Upper lobe of left lung (tissue), 6 donors: Measurements from ENCODE around the gene VWA2. TPM values are rescaled to one million over a fixed set of nuclear protein-coding genes. Genes with fewer than 3 reads are reported as not detected.
A peak's percentile ranks its signal among the peaks of the same experiment; 100 is the strongest.

Experiments
- ATAC-seq, 2 donors: fragments of 200-7000 bp; cut with Tn5 transposase; one replicate each; pipeline ENCODE4 v1.9.1; 2022; ENCODE audit warnings: mild to moderate bottlenecking in 2 of 2, moderate library complexity in 2 of 2; ENCODE audit not compliant: low FRiP score in 2 of 2
- DNase-seq, 2 donors: peaks; one replicate each; pipeline ENCODE4 v3.0.0-alpha.2; 2019 to 2020
- H3K27ac ChIP-seq, 4 donors: fragments of 200-600 bp; sonication (generic); one replicate each; pipeline ENCODE4 v1.5.1; 2016 to 2019
- H3K27me3 ChIP-seq, 4 donors: fragments of 200-600 bp; sonication (generic); one replicate each; pipeline ENCODE4 v1.5.1; 2017 to 2019
- H3K36me3 ChIP-seq, 4 donors: fragments of 200-600 bp; sonication (generic); one replicate each; pipeline ENCODE4 v1.5.1; 2016 to 2019
- H3K4me1 ChIP-seq, 4 donors: fragments of 200-600 bp; sonication (generic); one replicate each; pipeline ENCODE4 v1.5.1; 2018 to 2019
- H3K4me3 ChIP-seq, 4 donors: fragments of 200-600 bp; sonication (generic); one replicate each; pipeline ENCODE4 v1.5.1; 2017 to 2019; ENCODE audit warnings: mild to moderate bottlenecking in 2 of 4, moderate library complexity in 1 of 4
- H3K9me3 ChIP-seq, 4 donors: fragments of 200-600 bp; sonication (generic); one replicate each; pipeline ENCODE4 v1.5.1; 2018 to 2019
- CTCF ChIP-seq, 6 experiments: fragments of 450-650 bp in 4 of 6; fragments of 200-600 bp in 2 of 6; sonication (generic) in 2 of 6; IDR thresholded peaks; one replicate each; pipeline ENCODE4 v1.5.1; 2016 to 2019; ENCODE audit warnings: antibody characterized with exemption in 6 of 6
- EP300 ChIP-seq, 4 donors: sonication (generic); formaldehyde crosslinking; IDR thresholded peaks; one replicate each; pipeline ENCODE4 v1.5.1; 2017; ENCODE audit warnings: antibody characterized with exemption in 4 of 4, control low read depth in 2 of 4
- POLR2A ChIP-seq, 4 donors: fragments of 450-650 bp; IDR thresholded peaks; one replicate each; pipeline ENCODE4 v1.5.1; 2016 to 2017; ENCODE audit warnings: antibody characterized with exemption in 4 of 4, mild to moderate bottlenecking in 2 of 4
- POLR2AphosphoS5 ChIP-seq, 2 donors: sonication (generic); formaldehyde crosslinking; IDR thresholded peaks; one replicate each; pipeline ENCODE4 v1.5.1; 2017; ENCODE audit warnings: antibody characterized with exemption in 2 of 2
- WGBS, 2 donors: methylation state at CpG; one replicate each; pipeline ENCODE4 v1.1.5; 2017 to 2018; 5-methylcytosine and 5-hydroxymethylcytosine counted together
- total RNA-seq, 6 donors: library from RNA; depleted of rRNA in 4 of 6; stranded (reverse); fragments of >200 nt in 4 of 6; gene quantifications; one replicate each; pipeline versions ENCODE4 v1.1.0 to v1.2.1, GENCODE V29; 2016 to 2021
- donor health status: DM: no; HTN: no; CAD: no; lungs with moderate emphysema.
- donor health status: DM: no; HTN: yes; CAD: no; lungs with severe emphysema.

Gene VWA2
- total RNA-seq, 6 donors from 2014 or later = 8.3 to 17.8 (median 12.4) TPM

- TF ChIP-seq POLR2AphosphoS5 (IDR thresholded peaks at IDR 0.05) = no peak
- TF ChIP-seq POLR2A (IDR thresholded peaks at IDR 0.05) = no peak
- TF ChIP-seq EP300 (IDR thresholded peaks at IDR 0.05) = no peak
- TF ChIP-seq CTCF (IDR thresholded peaks at IDR 0.05) = no peak
- Histone ChIP-seq H3K36me3 (no peaks in the 10 kb centered on the region), H3K9me3 (no peaks in the 10 kb centered on the region), H3K4me1 (peaks cover 21 to 46% (median 37%) of the 10 kb centered on the region in 4 donors), H3K27ac (peak overlapping the region in 3 of 4 donors; percentile 38 to 53 (median 50)), H3K4me3 (no peak overlapping the region), H3K27me3 (peaks cover 0 to 9% (median 6%) of the 10 kb centered on the region in 4 donors)
- WGBS, 2 donors = 42 to 51% methylated on average over 6 of the region's 6 CpGs
- peak in 1 of 2 donors; percentile 31 for DNase-seq
- no peak for ATAC-seq
Observed at GRCh38 chr10:114244126-114244525, 5.1 kb downstream of the VWA2 start.

GRCh38 chr10:114245121-114245791, 6.2 kb downstream of the VWA2 start:
- Histone ChIP-seq H3K9me3 (no peaks in the 10 kb centered on the region), H3K4me1 (peaks cover 18 to 39% (median 30%) of the 10 kb centered on the region in 4 donors), H3K27me3 (no peaks in the 10 kb centered on the region), H3K4me3 (no peak overlapping the region), H3K27ac (peak overlapping the region; percentile 38 to 53 (median 44)), H3K36me3 (no peaks in the 10 kb centered on the region)
- ATAC-seq (no peak), DNase-seq (peak in 1 of 2 donors; percentile 39)
- TF ChIP-seq POLR2AphosphoS5 (IDR thresholded peaks at IDR 0.05) = peak in 1 of 2 donors; percentile 37
- no peak for TF ChIP-seq POLR2A (IDR thresholded peaks at IDR 0.05)
- WGBS, 2 donors = 38% methylated on average over 9 of the region's 9 CpGs

GRCh38 chr10:114246679-114247305, 7.7 kb downstream of the VWA2 start:
- Histone ChIP-seq H3K4me3 (peak overlapping the region in 1 of 4 donors; percentile 20), H3K4me1 (peaks cover 18 to 36% (median 30%) of the 10 kb centered on the region in 4 donors), H3K27ac (peak overlapping the region; percentile 24 to 53 (median 40)), H3K36me3 (no peaks in the 10 kb centered on the region), H3K27me3 (no peaks in the 10 kb centered on the region), H3K9me3 (no peaks in the 10 kb centered on the region)
- 48 to 52% methylated on average over 5 to 7 of the region's 7 CpGs for WGBS, 2 donors
- DNase-seq = peak in 1 of 2 donors; percentile 61
- TF ChIP-seq CTCF (IDR thresholded peaks at IDR 0.05) (no peak), POLR2AphosphoS5 (IDR thresholded peaks at IDR 0.05) (peak in 1 of 2 donors; percentile 35), POLR2A (IDR thresholded peaks at IDR 0.05) (peak in 1 of 4 donors; percentile 17), EP300 (IDR thresholded peaks at IDR 0.05) (no peak)
- peak; percentile 23 to 71 for ATAC-seq

GRCh38 chr10:114250236-114250635, 11.2 kb downstream of the VWA2 start:
- DNase-seq = no peak
- TF ChIP-seq POLR2AphosphoS5 (IDR thresholded peaks at IDR 0.05) (no peak), EP300 (IDR thresholded peaks at IDR 0.05) (no peak), CTCF (IDR thresholded peaks at IDR 0.05) (no peak), POLR2A (IDR thresholded peaks at IDR 0.05) (no peak)
- no peak for ATAC-seq
- no peaks in the 10 kb centered on the region for H3K9me3 ChIP-seq
- H3K4me3 ChIP-seq = no peak overlapping the region
- no peaks in the 10 kb centered on the region for H3K27me3 ChIP-seq
- no peaks in the 10 kb centered on the region for H3K36me3 ChIP-seq
- H3K27ac ChIP-seq = no peak overlapping the region
- H3K4me1 ChIP-seq = peaks cover 4 to 18% (median 9%) of the 10 kb centered on the region in 4 donors
- 88 to 93% methylated on average over 6 of the region's 6 CpGs for WGBS, 2 donors

- H3K27ac ChIP-seq = no peak overlapping the region
- 83 to 93% methylated on average over 1 of the region's 1 CpG for WGBS, 2 donors
- no peak for ATAC-seq
Observed at GRCh38 chr10:114250716-114251115, 11.7 kb downstream of the VWA2 start.

More at GRCh38 chr10:114250716-114251115, 11.7 kb downstream of the VWA2 start:
- Histone ChIP-seq H3K36me3 (no peaks in the 10 kb centered on the region), H3K4me1 (peaks cover 0 to 13% (median 5%) of the 10 kb centered on the region in 4 donors), H3K9me3 (no peaks in the 10 kb centered on the region), H3K4me3 (no peak overlapping the region), H3K27me3 (no peaks in the 10 kb centered on the region)
- DNase-seq = no peak
- TF ChIP-seq EP300 (IDR thresholded peaks at IDR 0.05) (no peak), POLR2AphosphoS5 (IDR thresholded peaks at IDR 0.05) (no peak), POLR2A (IDR thresholded peaks at IDR 0.05) (no peak), CTCF (IDR thresholded peaks at IDR 0.05) (no peak)
